Right lobe of liver (tissue), 6 donors: ENCODE results near the gene FANCE. TPM values are rescaled to one million over a fixed set of nuclear protein-coding genes. Genes with fewer than 3 reads are reported as not detected.

ENCODE experiments used
- ATAC-seq, 4 donors: fragments of 200-7000 bp; cut with Tn5 transposase; one replicate each; pipeline ENCODE4 v1.9.1; 2020; ENCODE audit warnings: mild to moderate bottlenecking in 4 of 4, moderate library complexity in 4 of 4
- DNase-seq, 3 donors: peaks; one replicate each; pipeline ENCODE4 v3.0.0-alpha.2; 2020
- H3K27ac ChIP-seq, 3 donors: fragments of 200-600 bp; one replicate each; pipeline ENCODE4 v1.8.0; 2022
- H3K27me3 ChIP-seq, 2 donors: fragments of 200-600 bp; one replicate each; pipeline ENCODE4 v1.8.0; 2022
- H3K36me3 ChIP-seq, 4 donors: fragments of 200-600 bp; sonication (generic) in 1 of 4; one replicate each; pipeline versions ENCODE4 v1.5.1 to v1.8.0; 2017 to 2022; ENCODE audit warnings: control low read depth in 1 of 4
- H3K4me1 ChIP-seq, 4 donors: fragments of 200-600 bp; sonication (generic) in 1 of 4; one replicate each; pipeline versions ENCODE4 v1.5.1 to v1.8.0; 2017 to 2022; ENCODE audit warnings: control low read depth in 1 of 4
- H3K4me3 ChIP-seq, 3 donors: fragments of 200-600 bp; one replicate each; pipeline ENCODE4 v1.8.0; 2022
- H3K9me3 ChIP-seq, 4 donors: fragments of 200-600 bp; sonication (generic) in 1 of 4; one replicate each; pipeline versions ENCODE4 v1.5.1 to v1.8.0; 2017 to 2022; ENCODE audit warnings: control low read depth in 1 of 4
- POLR2A ChIP-seq: fragments of 450-650 bp; IDR thresholded peaks from one replicate; pipeline ENCODE4 v1.6.1; 2017; ENCODE audit warnings: antibody characterized with exemption, mild to moderate bottlenecking
- WGBS: methylation state at CpG from one replicate; pipeline ENCODE4 v1.1.6; 2018; ENCODE audit warnings: low coverage, low lambda C conversion rate; ENCODE audit not compliant: insufficient coverage; ENCODE audit errors: missing lambda C conversion rate; 5-methylcytosine and 5-hydroxymethylcytosine counted together
- intact Hi-C, 2 donors: fragments of 100-400 bp; cut with DNase I; formaldehyde crosslinking; loops; one replicate each; pipeline versions ENCODE4 v1.11.2 to v1.14.1; 2022
- total RNA-seq, 6 experiments: library from RNA; depleted of rRNA in 2 of 6; stranded (reverse); fragments of >200 nt in 2 of 6; fragmentation: NEBNext Ultra II Directional in 3 of 6; extraction: Animal tissue kit (Norgen Biotek cat#: 25700) in 3 of 6; gene quantifications; one replicate each; pipeline versions ENCODE4 v1.1.0 to v1.2.4, GENCODE V29; 2016 to 2023
- TF ChIP-seq, protein P1 (sequence below), 4 donors: fragments of 200-600 bp in 3 of 4; fragments of 450-650 bp in 1 of 4; IDR thresholded peaks; one replicate each; pipeline versions ENCODE4 v1.5.1 to v1.8.0; 2016 to 2022; ENCODE audit warnings: antibody characterized with exemption in 4 of 4, mild to moderate bottlenecking in 2 of 4
- donor health status: DM: no; HTN: yes; CAD: no.
- donor health status: DM: no; HTN: no; CAD: no.
- donor health status: DM: no; HTN: no; CAD: no.
- donor health status: DM: no; HTN: yes; CAD: no.
- donor health status: DM: no; HTN: yes; CAD: no.

The FANCE gene
- total RNA-seq, 6 experiments from 2014 or later = 0.44 to 1.7 (median 0.95) TPM

DNA sequence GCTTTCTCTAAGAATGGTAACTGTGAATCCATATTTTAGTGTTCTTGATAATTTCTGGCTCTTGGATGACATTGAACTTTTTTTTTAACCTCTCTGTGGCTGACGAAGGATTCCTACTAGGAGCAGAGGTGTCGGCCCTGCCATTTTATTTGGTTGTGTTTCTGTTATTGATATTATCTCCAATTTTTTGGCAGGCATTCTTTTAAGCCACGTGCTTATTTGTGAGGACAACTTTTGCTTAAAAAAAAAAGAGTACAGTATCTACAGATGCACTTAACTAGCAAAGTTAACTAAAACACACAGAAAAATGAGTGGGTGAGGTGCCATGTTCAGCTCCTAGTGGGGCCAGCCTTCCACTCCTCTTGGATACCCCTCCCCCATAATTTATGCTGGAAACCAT lies 1.1 kb downstream of the FANCE start:
- no peak for ATAC-seq
- Histone ChIP-seq H3K27ac (no peak overlapping the region), H3K9me3 (no peaks in the 10 kb centered on the region), H3K27me3 (no peaks in the 10 kb centered on the region), H3K36me3 (no peaks in the 10 kb centered on the region), H3K4me1 (peaks cover 0 to 21% (median 0%) of the 10 kb centered on the region in 4 donors), H3K4me3 (peak overlapping the region in 1 of 3 donors; percentile 88)
- no peak for DNase-seq
- 32% methylated on average over 3 of the region's 3 CpGs for WGBS
- intact Hi-C loops = loop anchor here in 1 of 2 donors (5.0 kb wide), 1 partner anchor 111 kb away; the partner anchor contains the start of gene PPARD
- TF ChIP-seq POLR2A = no peak
- TF ChIP-seq, protein P1, sequence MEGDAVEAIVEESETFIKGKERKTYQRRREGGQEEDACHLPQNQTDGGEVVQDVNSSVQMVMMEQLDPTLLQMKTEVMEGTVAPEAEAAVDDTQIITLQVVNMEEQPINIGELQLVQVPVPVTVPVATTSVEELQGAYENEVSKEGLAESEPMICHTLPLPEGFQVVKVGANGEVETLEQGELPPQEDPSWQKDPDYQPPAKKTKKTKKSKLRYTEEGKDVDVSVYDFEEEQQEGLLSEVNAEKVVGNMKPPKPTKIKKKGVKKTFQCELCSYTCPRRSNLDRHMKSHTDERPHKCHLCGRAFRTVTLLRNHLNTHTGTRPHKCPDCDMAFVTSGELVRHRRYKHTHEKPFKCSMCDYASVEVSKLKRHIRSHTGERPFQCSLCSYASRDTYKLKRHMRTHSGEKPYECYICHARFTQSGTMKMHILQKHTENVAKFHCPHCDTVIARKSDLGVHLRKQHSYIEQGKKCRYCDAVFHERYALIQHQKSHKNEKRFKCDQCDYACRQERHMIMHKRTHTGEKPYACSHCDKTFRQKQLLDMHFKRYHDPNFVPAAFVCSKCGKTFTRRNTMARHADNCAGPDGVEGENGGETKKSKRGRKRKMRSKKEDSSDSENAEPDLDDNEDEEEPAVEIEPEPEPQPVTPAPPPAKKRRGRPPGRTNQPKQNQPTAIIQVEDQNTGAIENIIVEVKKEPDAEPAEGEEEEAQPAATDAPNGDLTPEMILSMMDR (IDR thresholded peaks at IDR 0.05) = no peak

DNA sequence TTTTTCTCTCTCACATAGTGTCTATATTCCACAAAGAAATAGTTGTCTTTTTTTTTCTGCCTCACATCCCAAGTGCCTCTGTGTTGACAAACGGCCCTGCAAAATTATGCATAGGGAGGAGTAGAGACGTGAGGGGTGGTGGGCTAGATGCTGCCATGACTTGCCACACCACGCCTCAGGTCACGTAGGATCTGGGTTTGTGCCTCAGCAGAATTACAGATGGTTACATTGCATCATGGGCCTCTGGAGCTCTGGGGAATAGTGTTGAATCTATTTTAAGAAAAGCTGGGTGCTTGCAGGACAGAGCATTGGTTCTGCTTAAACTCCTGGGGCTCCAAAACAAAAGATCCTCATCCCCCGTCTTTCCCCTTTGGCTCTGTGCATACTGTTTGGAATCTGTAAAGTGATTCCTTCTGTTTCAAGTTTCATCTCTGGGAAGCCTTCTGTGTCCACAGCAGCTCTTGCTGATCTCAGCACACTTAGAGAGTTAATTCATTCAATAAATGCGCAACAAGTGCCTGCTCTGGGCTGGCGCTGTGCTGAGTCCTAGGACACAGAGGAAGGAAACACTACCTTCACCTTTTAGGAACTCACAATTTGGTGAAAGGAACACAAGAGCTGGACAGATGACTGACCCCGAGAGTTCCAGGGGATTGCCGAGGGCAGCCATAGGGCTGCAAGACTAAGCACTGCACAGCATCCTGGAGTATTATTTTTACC lies 2.4 kb downstream of the FANCE start:
- no peaks in the 10 kb centered on the region for H3K36me3 ChIP-seq
- WGBS = 76% methylated on average over 8 of the region's 9 CpGs
- no peak overlapping the region for H3K27ac ChIP-seq
- H3K27me3 ChIP-seq = no peaks in the 10 kb centered on the region
- no peak for DNase-seq
- no peak overlapping the region for H3K4me3 ChIP-seq
- intact Hi-C loops = loop anchor here in 1 of 2 donors (5.0 kb wide), 1 partner anchor 112 kb away; the partner anchor contains the start of gene PPARD
- no peak for ATAC-seq
- H3K4me1 ChIP-seq = peaks cover 0 to 21% (median 0%) of the 10 kb centered on the region in 4 donors
- no peaks in the 10 kb centered on the region for H3K9me3 ChIP-seq
- TF ChIP-seq, protein P1 (IDR thresholded peaks at IDR 0.05) = no peak
- TF ChIP-seq POLR2A = no peak

DNA sequence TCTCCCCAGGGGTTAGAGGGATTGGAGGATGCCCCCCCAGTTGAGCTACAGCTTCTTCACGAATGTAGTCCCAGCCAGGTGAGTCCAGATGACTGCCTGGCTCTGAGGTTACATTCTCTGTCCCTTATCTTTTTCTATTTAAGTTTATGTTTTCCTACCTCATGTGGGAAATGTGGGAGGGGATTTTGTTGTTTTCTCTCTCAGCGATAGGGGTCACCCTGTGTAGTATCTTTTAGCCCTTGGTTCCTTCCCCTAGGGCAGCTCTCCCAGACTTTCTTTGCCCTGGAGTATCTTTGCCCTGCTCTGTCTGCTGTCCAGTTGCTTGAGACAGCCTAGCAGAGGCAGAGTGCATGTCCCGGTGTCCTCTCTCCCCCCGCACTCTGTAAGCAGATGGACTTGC lies 5.8 kb downstream of the FANCE start:
- ATAC-seq (no peak), DNase-seq (no peak)

DNA sequence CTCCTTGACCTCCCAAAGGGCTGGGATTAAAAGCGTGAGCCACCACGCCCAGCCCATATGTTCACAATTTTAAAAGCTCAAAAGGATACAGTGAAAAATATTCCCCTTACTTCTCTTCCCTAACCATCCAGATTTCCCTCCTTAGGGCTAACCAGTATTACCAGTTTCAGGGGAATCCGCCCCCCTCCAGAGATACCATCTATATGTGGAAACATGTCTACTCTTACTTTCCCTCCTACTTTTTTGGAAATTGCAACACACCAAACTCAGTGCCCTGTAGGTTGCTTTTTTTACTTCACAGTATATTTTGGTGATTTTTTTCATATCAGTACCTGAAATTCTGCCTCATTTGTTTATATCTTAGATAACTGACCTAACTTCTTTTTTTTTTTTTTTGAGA lies 9.1 kb downstream of the FANCE start:
- Histone ChIP-seq H3K4me1 (peaks cover 0 to 5% (median 0%) of the 10 kb centered on the region in 4 donors), H3K27ac (no peak overlapping the region), H3K36me3 (no peaks in the 10 kb centered on the region), H3K4me3 (no peak overlapping the region), H3K9me3 (no peaks in the 10 kb centered on the region), H3K27me3 (no peaks in the 10 kb centered on the region)
- DNase-seq (no peak), ATAC-seq (no peak)
- WGBS = no CpG with 5 or more reads among the region's 3 CpGs
- intact Hi-C loops = no loop called here
- TF ChIP-seq POLR2A = no peak
- TF ChIP-seq, protein P1 (IDR thresholded peaks at IDR 0.05) = no peak

More for the DNA sequence above, 5.8 kb downstream of the FANCE start:
- H3K4me3 ChIP-seq = no peak overlapping the region
- no peaks in the 10 kb centered on the region for H3K36me3 ChIP-seq
- intact Hi-C loops = no loop called here
- 100% methylated on average over 1 of the region's 4 CpGs for WGBS
- H3K27ac ChIP-seq = no peak overlapping the region
- no peak for TF ChIP-seq POLR2A
- TF ChIP-seq, protein P1 (IDR thresholded peaks at IDR 0.05) = no peak
- H3K4me1 ChIP-seq = peaks cover 0 to 15% (median 0%) of the 10 kb centered on the region in 4 donors
- no peaks in the 10 kb centered on the region for H3K27me3 ChIP-seq
- H3K9me3 ChIP-seq = no peaks in the 10 kb centered on the region
